GM18508 (cell line): ENCODE data around the gene MMP15.
"Not testable (repeated sequence)": the region's sequence is repeated elsewhere in the genome, so short reads cannot be mapped to it uniquely, and the experiment has no call there.

ENCODE experiments used
- ATAC-seq: cut with Tn5 transposase; IDR thresholded peaks from one replicate; pipeline ENCODE4 v1.9.1; 2021; ENCODE audit warnings: moderate number of reproducible peaks; ENCODE audit not compliant: insufficient read depth, unreplicated experiment

The MMP15 gene

GRCh38 chr16:57995721-57996405 lies 29.7 kb upstream of the MMP15 start:
- ATAC-seq = no peak

- ATAC-seq = no peak
These were observed 29.0 kb upstream of the MMP15 start for GRCh38 chr16:57996406-57997175.

- no peak for ATAC-seq
These were observed 28.4 kb upstream of the MMP15 start for GRCh38 chr16:57997176-57997527.

DNA sequence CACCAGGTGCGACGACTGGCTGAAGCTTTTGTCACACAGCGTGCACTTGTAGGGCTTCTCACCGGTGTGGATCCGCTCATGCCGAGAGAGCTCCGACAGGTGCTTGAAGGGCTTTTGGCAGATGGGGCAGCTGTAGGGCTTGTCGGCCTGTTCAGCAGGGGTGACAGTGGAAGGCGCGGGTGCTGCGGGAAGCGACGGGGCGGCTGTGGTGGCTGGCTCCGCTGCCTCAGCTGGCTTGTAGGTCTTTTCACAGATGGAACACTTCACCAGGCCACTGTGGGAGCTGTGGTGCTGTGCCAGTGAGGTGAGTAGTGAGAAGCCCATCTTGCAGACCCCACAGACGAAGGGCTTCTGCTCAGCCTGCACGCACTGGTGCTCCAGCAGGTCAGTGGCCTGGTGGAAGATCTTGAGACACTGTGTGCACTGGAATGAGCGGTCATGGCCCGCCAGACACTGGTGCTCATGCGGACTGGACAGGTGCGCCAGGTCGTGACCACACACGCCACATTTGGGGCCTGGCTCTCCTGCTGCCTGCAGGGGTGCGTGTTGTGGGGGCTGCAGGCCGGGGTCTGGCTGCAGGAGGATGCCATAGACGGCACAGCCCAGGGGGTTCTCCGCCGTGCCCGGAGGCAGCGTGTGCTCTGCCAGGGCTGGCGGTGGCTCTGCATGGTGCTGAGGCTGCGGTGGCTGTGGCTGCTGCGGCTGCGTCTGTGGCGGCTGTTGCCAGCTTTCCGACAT lies 27.9 kb upstream of the MMP15 start:
- no peak for ATAC-seq

- no peak for ATAC-seq
These were observed 27.1 kb upstream of the MMP15 start for GRCh38 chr16:57998486-57998885.

GRCh38 chr16:57998992-57999365 lies 26.6 kb upstream of the MMP15 start:
- ATAC-seq = no peak

- no peak for ATAC-seq
These were observed 26.1 kb upstream of the MMP15 start for GRCh38 chr16:57999366-57999970.

DNA sequence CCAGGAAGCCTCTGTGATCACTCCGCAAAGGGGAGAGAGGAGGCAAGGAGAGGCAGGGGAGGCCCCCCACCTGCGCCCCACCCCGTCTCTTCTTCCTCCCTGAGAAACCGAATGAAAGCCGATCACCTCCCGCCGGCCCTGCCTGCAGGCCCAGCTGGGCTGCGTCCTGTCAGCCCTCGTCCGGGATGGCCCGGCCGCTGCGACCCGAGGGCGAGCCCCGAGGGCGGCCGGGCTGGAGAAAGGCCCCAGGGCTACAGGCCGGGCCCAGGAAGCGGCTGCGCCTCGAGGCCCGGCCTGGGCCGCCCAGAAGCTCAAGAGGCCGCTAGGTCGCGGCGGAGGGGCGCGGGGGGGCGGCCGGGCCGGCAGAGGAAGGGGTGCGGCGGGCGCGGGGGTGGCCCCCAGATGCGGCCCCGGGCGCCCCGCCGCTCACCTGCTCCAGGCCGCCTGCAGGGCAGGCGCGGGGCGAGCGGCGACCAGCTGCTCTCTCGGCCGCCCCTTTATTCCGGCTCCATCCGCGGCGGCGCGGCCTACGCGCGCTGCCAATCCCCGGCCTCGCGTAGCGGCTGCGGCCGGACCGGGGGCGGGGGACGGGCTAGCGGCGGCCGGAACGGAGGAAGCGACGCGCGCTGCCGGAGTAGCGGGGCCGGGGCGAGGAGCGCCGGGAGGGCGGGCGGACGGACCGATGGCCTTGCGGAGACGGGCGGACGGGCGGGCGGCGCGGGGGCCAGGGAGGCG lies 25.4 kb upstream of the MMP15 start, which contains the start of gene ZNF319:
Gene ZNF319, minus strand, starts transcription at position 702 of the 735 bp plus-strand sequence. CDS start 2,407 bp downstream, outside the sequence.
- ATAC-seq = no peak

DNA sequence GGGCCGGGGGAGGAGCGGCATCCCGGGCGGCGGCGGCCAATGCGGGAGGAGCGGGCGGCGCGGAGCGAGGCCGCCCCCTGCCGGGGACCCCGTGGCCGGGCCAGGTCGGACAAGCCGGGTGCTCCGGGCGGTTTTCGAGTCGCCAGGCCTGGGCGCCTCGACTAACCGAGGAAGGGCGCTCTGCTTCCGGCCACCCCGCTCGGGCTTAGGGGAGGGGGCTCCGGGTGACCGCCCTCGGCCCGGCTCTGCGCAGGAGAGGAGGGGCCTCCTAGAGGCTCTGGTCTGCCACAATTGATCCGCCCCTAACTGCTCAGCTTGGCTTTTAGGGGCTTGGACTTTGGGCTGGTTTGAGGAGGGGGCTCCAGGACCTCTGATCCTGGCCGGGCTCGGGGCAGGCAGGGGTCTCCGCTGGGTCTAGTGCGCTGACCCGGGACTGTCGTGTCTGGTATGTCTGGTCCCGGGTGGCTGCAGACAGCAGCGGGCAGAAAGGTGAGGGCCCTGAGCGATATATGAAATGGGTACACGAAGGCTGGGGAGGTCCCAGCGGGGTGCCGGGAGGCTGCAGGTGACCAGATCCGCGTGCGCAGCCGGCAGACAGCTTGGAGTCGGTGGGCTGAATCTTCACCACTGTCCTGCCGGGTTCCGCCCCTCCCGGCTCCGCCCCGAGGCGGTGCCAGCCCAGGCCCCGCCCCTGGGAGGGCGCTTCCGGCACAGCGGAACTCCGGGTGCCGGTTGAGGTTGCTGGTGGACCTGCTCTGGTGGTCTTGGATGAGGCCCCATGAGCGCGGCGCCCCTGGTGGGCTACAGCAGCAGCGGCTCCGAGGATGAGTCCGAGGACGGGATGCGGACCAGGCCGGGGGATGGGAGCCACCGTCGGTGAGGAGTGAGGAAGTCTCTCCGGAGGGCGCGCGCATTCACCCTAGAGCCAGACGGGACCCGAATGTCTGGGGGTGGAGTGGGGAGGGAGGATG lies 24.6 kb upstream of the MMP15 start, which contains the start of gene USB1:
Gene USB1, plus strand, starts transcription at position 702 of the 971 bp plus-strand sequence. Its CDS starts 77 bp downstream, at position 779.
- ATAC-seq = peak; percentile 47

DNA sequence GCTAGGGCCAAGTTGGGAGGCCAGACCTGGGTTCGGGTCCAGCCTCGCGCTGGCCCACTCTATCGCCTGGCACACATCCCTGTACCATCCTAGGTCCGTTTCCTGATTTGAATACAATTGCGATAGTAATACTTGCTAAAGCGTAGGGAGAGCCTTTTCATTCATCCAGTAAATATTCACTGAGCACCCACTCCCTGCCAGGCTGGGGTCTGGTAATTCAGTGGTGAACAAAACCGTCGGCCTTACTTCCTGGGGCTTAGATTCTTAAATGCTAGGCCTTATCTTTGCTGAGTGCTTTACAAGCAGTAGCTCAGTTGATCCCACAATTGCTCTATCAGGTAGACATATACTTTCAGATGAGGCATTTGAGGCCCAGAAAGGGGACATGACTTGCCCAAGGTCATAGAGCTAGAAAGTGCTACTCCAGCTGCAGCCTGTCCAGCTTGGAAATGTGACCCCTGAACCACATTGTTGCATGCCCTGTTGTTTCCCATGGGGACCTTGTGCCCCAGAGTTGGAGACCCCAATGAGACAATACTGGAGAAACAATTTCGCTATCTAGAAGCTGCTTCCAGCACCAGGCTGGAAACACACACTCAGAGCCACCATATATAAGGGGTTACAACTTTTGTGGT lies 23.7 kb upstream of the MMP15 start:
- ATAC-seq = no peak

- no peak for ATAC-seq
These were observed 23.1 kb upstream of the MMP15 start for GRCh38 chr16:58002416-58002800.

- ATAC-seq = no peak
These were observed 22.6 kb upstream of the MMP15 start for GRCh38 chr16:58002936-58003335.

DNA sequence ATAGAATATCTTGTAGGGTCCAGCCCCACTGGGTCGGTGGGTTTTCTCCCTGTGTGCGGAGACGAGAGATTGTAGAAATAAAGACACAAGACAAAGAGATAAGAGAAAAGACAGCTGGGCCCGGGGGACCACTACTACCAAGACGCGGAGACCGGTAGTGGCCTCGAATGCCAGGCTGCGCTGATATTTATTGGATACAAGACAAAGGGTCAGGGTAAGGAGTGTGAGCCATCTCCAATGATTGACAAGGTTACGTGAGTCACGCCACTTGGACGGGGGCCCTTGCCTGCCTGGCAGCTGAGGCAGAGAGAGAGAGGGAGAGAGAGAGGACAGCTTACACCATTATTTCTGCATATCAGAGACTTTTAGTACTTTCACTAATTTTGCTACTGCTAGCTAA lies 20.8 kb upstream of the MMP15 start:
- not testable (repeated sequence) for ATAC-seq

DNA sequence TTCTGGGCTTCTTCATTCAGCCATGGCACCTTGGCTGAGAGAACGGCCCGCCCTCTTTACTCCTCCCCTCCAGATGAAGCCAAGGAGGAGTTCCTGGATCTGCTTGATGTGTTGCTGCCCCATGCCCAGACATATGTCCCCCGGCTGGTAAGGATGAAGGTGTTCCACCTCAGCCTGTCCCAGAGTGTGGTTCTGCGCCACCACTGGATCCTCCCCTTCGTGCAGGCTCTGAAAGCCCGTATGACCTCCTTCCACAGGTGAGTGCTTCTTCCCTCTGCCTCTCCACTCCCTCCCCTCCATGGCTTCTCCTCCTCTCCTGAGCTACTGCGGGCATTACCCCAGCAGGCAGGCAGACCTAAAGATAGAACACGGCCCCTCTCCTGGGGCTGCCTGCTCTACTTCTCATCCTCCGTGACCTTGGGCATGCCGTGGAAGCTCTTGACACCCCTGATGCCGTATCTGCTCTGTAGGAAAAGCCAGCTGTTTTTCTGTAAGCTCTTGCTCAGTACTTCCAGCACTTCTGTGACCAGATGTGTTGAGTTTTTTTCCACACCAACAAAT lies 15.6 kb upstream of the MMP15 start:
- ATAC-seq = no peak

DNA sequence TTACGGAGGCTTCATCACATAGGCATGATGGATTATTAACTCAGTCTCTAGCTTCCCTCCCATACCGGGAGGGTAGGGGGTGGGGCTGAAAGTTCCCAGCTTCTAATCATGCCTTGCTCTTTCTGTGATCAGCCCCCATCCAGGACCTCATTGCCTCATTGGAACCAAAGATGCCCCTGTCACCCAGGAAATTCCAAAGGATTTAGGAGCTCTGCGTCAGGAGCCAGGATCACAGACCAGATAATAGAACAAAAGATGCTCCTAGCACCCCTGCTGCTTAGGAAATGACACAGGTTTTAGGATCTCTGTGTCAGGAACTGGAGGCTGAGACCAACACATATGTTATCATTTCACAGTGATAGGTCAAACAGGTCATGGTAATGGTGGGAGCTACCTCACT lies 14.7 kb upstream of the MMP15 start:
- no peak for ATAC-seq

GRCh38 chr16:58011652-58012051 lies 13.9 kb upstream of the MMP15 start:
- no peak for ATAC-seq

DNA sequence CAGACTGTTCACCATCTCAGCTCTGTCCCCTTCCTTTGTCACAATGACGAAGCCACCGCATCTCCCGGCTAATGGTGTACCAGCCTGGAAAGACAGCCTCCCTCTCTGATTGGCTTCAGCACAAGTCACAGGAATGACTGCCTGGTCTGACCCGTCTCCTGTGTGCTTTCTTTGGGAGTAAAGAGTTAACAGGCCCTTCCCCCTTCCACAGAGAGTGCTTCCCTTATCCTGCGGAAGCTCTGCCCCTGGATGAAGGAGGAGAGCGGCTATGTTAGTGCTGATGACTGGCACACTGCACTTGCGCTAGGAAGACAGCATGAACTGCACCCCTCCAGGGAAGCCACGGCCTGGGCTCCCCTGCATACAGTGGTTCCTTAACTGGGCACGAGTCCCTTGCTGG lies 13.1 kb upstream of the MMP15 start:
- ATAC-seq = no peak
